SU-DHL-6 (cell line): ENCODE data around the gene HYPK.

Experiments
- EZH2phosphoT487 ChIP-seq: fragments of 200-600 bp; sonication (generic), shearing (Covaris generic); conservative IDR thresholded peaks from 2 replicates; pipeline ENCODE4 v1.6.1; 2018; ENCODE audit warnings: mild to moderate bottlenecking, antibody characterized with exemption, low read length, moderate library complexity, mixed read lengths
- TF ChIP-seq, protein P1 (sequence below): fragments of 200-600 bp; sonication (generic); IDR thresholded peaks from one replicate; pipeline ENCODE4 v1.5.1; 2017; ENCODE audit warnings: antibody characterized with exemption, mild to moderate bottlenecking, low read length, moderate library complexity; ENCODE audit not compliant: insufficient read depth, poor library complexity, severe bottlenecking

- TF ChIP-seq, protein P1, sequence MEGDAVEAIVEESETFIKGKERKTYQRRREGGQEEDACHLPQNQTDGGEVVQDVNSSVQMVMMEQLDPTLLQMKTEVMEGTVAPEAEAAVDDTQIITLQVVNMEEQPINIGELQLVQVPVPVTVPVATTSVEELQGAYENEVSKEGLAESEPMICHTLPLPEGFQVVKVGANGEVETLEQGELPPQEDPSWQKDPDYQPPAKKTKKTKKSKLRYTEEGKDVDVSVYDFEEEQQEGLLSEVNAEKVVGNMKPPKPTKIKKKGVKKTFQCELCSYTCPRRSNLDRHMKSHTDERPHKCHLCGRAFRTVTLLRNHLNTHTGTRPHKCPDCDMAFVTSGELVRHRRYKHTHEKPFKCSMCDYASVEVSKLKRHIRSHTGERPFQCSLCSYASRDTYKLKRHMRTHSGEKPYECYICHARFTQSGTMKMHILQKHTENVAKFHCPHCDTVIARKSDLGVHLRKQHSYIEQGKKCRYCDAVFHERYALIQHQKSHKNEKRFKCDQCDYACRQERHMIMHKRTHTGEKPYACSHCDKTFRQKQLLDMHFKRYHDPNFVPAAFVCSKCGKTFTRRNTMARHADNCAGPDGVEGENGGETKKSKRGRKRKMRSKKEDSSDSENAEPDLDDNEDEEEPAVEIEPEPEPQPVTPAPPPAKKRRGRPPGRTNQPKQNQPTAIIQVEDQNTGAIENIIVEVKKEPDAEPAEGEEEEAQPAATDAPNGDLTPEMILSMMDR = no peak
- TF ChIP-seq EZH2phosphoT487 = no peak
Observed at GRCh38 chr15:43795997-43796396, 4.4 kb upstream of the HYPK start.
